Stimulated activated CD4-positive, alpha-beta T cell treated with anti-CD3 and anti-CD28 coated beads, Interleukin-1b, Interleukin-23, amount 100 ng/mL, for 1 hour (primary cell): ENCODE data around the gene UQCC5.

Experiments
- DNase-seq, 2 donors: peaks; one replicate each; pipeline ENCODE4 v3.0.0-alpha.2; 2020; ENCODE audit warnings: low read depth in 2 of 2

UQCC5 gene

GRCh38 chr3:52534281-52535183 is 1.9 kb upstream of the UQCC5 start:
- no peak for DNase-seq

- no peak for DNase-seq
Observed at GRCh38 chr3:52535411-52536111, 844 bp upstream of the UQCC5 start.

- DNase-seq: no peak
Observed at GRCh38 chr3:52536112-52536368, 365 bp upstream of the UQCC5 start.

DNA sequence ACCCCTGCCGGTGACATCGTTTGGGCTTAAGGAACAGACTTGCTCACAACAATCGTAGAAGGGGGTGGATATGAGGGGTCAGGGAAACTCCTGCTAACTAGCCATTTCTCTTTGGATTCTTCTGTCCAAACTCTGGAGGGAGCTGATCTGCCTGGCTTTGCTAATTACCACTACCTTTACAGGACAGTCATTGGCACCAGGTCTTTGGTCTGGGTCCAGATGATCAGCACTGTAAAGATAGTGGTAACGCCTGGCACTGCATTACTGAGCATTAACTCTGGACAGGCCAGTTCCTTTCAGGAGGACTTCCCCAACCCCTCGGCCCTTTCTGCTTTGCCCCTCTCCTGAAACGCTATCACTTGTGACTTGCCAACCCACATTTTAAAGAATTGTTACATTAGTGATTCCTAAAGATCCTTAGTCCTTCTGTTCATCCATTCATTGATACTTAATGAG is 788 bp downstream of the UQCC5 start:
- DNase-seq: no peak

GRCh38 chr3:52537726-52538421 is 1.5 kb downstream of the UQCC5 start:
- no peak for DNase-seq

GRCh38 chr3:52539010-52539653 is 2.7 kb downstream of the UQCC5 start:
- no peak for DNase-seq

- DNase-seq: no peak
Observed at GRCh38 chr3:52541050-52541449, 4.6 kb downstream of the UQCC5 start.

GRCh38 chr3:52544937-52545336 is 8.5 kb downstream of the UQCC5 start:
- no peak for DNase-seq

DNA sequence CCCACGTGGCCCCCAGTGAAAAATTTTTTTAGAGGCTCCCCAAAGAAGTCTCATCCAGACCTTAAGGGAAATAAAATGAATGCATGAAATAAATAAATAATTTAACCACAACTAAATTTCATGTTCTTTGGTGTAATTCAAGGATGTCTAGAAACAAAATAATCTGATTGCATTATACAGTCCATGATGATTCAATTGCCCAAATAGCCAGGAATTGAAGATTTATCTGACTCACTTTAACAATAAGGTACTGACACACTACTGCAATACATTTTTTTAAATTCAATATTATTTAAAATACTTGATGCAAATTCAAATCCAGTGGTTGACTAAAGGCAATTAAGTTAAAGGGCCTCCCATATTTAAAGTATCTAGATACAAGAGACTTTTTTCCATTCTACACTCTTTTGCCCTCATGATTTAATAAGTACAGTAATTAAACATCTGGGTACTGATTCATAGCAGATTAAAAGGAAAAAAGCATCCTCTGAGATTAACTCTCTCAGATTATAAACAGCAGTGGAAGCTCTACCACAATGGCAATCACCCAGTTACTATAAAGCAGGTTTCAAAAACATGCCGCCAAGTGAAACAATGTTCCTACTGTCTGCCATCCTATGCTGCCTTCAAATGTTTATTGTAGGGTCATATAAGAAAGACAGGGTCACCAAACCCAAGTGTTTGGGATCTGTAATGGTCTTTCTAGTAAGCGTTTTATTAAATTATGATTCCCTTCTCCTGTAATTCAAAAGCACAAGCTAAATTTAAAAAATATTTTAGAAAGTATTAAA is 9.9 kb downstream of the UQCC5 start:
- DNase-seq: no peak

DNA sequence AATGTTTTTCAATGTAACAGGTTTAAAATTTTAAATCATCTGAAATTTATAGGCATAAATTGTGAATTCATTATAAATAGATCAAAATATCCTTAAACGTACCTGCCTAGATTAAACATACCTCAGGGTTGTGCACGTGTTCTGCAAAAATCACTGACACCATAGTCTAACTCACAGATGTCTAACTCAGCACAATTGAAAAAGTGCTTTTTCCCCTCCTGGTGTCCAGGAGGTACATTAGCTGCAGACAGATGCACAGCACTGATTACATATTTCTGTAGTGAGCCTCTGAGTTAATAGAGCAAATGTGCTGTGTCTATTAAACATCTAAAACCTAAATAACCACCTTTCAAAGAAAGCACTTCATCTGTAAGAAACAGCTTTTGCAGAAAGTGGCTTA is 10.7 kb downstream of the UQCC5 start:
- DNase-seq: no peak

- no peak for DNase-seq
Observed at GRCh38 chr3:52551118-52551517, 14.7 kb downstream of the UQCC5 start.

DNA sequence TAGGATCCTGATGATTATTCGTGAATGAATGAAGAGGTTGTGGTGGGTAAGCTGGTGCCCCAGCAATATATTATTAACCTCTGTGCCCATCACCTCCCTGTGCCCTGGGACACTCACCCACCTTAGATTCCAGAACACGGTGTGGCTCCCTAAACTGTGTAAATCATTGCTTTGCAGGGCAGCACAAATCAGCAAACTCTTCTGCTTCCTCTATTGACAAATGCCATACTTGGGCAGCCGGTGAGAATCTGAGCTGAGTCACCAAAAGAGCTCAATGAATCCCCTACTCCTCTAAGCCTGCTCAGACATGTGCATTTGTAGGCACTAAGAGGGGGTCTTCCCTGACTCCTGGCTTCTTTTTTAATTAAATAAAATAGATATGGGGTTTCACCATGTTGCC is 15.7 kb downstream of the UQCC5 start:
- DNase-seq: no peak

DNA sequence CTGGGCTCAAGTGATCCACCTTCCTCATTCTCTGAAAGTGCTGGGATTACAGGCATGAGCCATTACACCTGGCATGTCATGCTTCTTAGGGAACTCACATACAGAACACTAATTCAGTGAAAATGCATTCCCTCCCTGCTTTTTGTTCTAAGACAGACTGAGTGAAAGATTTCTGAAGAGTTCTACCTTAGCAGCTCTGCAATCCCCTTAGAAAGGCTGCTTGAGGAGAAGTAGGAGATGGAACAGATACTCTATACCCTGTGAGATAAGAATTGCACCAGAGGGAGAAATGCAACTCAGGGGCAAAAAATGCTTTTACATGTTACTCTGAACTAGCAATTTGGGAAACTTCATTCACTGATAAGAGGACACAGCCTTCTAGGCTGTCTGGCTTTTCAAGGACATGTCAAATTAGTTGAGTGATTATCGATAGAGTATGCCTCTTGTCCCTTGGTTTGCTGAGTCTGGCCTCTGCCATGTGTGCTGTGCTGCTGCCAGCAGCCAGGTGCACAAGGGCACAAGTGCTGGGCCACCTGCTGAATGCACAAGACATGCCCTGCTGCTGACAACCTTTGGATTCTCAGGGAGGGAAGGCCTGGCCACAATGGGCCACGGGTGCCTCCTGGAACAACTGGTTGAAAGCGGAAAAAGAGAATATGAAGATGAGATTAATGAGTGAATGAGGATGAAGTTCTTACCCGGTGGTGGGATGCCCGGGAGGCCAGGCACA is 17.8 kb downstream of the UQCC5 start:
- DNase-seq: no peak

DNA sequence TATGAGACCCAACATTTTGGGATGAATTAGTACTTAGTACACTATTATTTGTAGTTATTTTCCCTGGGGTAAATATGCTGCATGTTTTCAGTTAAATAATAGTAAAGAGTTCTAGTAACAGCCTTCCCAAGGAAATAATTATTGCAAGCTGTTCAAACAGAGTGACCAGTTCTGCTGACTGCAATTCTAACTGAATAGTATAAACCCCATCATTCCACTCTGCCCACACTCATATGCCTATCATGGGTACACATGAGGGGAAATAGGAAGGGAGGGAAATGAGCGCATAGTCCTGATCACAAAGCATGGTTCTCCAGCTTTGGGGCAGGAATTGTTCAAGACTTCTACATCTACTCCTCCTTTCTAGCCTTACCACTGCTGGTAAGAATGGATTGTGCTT is 18.7 kb downstream of the UQCC5 start:
- DNase-seq: no peak

DNA sequence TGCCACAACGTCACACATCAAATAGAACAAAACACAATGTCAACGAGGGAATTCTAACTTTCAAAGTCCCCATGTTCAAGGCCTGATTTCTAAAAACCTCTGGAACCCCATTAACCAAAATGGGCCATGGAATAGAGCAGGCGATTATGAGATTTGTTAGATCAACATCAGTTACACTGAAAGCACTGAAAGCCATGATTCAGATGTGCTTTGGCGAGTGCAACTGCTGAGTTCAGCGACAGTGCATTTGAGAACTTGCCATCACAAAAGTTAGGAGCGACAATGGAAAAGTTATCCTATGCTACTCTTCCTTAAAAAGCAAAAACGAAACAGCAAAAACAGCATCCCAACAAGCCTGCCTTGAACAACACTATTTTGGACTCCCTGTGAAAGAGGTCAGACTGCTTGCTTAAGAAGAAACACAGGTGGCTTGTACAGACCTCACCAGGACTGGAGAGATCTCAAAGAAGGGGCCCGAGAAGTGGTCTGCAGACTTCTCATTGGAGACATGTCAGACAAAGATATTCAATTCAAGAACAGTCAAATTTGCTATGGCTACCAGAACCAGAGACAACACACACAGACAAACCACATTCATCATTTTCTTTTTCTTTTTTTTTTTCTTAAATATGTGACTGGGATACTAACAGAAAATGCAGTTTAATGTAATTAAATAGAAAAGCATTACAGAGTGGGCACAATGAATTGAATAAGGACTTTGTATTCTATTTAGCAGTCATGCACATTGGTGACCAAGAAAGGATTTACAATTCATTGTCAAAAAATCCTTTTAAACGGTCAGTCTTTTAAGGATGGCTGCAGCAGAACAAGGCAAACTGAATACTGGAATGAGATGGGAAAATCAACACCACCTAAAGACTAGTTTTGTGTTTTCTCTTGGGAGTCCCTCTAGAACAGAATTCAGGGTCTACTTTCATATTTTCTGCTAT is 20.9 kb downstream of the UQCC5 start:
- no peak for DNase-seq

DNA sequence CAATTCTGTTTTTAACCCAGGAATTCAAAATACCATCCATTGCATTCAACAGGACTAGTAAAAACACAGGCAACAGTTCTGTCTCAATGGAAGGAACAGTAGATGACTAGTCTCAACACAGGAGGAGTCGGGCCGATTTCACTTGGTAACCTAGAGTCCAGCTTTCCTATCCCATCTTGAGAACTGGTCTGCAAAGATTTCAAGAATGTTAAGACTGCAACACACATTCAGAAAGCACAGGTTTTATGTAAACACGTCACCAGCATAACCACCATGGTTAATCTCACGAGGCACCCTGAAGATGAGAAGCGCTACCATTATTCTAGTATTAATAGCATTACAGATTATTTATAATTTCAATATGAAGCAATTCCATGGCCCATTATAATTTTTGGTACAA is 22.0 kb downstream of the UQCC5 start:
- DNase-seq: no peak

DNA sequence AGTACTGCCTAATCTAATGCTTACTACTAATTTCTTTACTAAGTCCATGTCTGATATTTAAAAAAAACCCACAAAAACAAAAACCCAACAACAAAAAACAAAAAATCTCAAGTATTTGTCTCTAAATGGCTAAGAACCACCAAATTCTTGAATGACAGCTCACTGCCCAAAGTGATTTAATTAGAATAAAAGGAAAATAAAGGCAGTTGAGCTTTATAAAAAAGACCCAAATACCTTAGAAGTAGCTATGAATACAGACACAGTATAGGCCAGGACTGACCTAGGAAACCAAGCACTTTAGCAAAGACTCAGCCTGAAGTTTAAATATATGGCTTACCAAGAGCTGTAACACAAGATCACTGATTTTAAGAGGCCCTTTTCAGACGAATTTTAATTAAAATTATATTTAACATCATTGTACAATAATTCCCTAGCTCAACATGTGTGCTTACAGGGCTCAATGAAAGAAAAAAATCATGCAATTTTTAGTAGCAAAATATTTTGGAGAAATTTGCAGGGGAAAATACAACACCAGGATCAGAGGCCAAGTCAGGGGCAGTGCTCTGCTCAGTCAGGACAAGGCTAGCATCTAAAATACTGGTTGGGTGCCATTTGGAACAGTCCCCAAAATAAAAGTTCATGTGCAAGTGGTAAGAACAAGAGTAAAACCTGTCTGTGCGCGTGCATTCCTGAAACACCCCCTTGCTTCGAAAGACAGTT is 24.8 kb downstream of the UQCC5 start:
- no peak for DNase-seq

DNA sequence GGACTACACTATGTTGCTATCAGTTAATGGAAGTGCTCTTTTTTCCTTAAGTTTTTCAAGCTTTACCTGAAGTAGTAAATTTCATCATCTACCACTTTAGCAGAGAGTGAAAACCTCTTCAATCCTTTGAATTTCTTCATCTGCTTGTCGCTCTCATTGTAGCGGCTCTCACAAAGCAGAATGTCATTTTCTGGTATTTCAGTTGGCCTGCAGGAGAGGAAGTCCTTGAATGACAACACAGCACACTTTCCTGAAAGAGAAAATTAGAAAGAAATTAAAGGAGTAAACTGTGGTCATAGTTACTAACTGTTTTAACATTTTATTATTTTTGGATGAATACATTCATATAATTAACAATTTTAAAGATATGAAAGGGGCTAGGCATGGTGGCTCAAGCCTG is 27.6 kb downstream of the UQCC5 start:
- no peak for DNase-seq

DNA sequence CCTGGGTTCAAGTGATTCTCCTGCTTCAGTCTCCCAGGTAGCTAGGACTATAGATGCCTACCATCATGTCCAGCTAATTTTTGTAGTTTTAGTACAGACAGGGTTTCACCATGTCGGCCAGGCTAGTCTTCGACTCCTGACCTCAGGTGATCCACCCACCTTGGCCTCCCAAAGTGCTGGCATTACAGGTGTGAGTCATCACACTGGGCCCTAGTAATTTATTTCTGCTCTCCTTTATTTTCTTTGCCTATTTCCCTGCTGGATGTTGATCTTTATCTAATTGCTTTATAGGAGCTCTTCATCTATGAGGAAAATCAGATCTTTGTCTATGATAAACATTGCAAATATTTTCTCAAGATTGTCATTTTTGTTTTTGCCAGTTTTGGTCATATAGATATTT is 31.7 kb downstream of the UQCC5 start:
- DNase-seq: no peak
